Stimulated activated CD4-positive, alpha-beta T cell treated with anti-CD3 and anti-CD28 coated beads, TNF-alpha, amount 100 ng/mL, for 48 hours (primary cell): Measurements from ENCODE around the gene SEC23IP.
"Not testable (repeated sequence)": the region's sequence is repeated elsewhere in the genome, so short reads cannot be mapped to it uniquely, and the experiment has no call there.

ENCODE experiments used
- DNase-seq, 3 donors: peaks; one replicate each; pipeline ENCODE4 v3.0.0-alpha.2; 2020; ENCODE audit warnings: low read depth in 3 of 3

SEC23IP gene

DNA sequence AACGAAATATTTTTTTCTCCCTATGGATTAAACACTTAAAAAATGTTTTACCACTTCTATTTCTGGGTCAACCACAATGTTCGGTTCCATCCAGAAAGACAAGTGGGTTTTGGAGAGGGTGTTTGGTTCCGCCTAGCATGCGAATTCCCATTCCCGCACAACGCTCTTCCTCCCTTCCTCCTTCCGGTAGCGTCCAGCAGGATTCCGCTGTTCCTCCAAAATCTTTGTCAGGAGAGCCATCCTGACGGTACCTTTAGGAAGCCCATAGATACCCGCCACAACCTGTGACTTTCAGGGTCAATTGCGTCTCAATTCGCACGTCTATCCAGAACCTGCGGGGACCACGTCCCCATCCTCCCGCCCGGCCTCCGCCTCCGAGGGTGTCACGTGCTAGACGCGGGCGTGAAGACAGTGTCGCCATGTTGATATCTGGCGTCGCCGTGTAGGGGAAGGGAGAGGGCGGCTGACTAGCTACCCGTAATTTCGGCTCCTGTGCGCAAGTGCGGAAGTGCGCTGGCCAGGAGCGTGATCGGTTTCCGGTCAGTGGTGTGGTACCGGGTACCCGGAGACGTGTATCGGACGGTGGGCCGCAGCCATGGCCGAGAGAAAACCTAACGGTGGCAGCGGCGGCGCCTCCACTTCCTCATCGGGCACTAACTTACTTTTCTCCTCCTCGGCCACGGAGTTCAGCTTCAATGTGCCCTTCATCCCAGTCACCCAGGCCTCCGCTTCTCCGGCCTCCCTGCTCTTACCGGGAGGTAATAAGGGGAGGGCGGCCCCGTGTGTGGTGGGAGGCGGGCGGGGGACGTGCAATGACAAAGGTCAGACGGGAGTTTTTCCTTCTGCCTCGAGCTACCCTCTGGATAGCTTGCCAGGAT, at the start of gene SEC23IP:
SEC23IP (plus strand) TSS at position 543 of the 878 bp plus-strand sequence; CDS start at position 596, 53 bp downstream.
- DNase-seq = peak; percentile 86 to 90 (median 90)

GRCh38 chr10:119845656-119846055, 46.9 kb upstream of the SEC23IP start:
- no peak for DNase-seq

- no peak for DNase-seq
These were observed 43.3 kb upstream of the SEC23IP start for GRCh38 chr10:119849031-119849789.

DNA sequence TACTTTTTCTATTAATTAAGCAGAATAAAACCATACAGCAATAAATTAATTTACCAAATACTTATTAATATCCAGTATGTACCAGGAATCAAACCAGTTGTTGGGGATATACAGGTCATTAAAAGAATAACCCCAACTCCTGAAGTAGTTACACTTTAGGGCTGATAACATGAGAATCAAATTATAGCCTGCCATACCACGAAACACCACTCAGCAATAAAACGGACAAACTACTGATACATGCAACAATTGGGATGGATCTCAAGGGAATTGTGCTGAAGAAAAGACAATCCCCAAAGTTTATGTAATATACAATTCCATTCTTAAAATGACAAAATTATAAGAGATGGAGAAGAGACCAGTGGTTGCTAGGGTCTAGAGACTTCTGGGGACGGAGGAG, 42.6 kb upstream of the SEC23IP start:
- DNase-seq = no peak

GRCh38 chr10:119852277-119852676, 40.3 kb upstream of the SEC23IP start:
- DNase-seq = no peak

GRCh38 chr10:119852822-119853221, 39.7 kb upstream of the SEC23IP start:
- no peak for DNase-seq

- no peak for DNase-seq
These were observed 39.0 kb upstream of the SEC23IP start for GRCh38 chr10:119853574-119853973.

DNA sequence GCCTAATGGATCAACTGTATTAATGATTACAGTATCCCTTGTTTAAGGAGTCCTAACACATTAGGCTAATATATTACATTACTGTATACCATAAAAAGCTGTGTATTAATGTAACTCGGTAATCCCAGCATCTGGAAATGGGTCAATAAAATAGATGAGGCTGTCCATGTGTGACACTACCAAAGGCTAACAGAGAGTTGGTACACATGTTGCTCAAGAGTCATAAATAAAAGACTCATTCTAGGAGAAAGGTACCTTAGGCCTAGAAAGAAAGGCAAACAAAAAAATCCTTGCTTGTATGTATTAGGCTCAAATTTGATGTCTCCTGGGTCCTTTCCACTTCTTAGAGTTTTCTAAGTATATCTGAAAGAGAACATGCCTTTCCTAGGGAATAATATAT, 34.5 kb upstream of the SEC23IP start:
- DNase-seq = no peak

GRCh38 chr10:119859420-119860258, 32.9 kb upstream of the SEC23IP start:
- DNase-seq = no peak

DNA sequence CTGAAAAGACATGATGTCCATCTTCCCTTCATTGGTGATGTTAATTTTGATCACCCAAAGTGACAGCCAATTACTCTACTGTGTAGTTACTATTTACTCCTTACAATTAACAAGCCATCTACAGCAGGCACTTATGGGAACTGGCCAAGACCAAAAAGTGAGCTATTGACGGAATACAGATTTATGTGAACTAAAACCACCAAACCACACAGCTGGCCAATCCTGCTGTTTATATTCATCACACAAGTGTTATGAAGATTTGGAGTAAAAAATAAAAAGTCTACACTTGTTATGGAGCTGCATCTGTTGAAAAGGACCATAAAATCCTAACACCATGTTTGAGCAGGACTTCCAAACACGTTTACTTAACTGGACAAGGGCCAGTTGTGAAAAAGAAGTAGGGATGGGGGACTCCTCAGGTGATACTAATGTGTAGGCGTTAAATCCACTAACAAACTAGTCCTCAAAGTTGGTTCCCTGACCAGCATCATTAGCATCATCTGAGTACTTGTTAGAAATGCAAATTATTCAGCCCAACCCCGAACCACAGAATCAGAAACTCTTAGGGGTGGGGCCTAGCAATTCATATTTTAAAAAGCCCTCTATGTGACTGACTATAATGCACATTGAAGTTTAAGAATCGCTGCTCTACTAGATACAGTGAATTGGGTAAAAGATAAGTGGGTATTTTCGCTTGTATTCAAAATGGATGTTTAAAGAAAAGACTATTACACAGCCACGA, 31.5 kb upstream of the SEC23IP start:
- no peak for DNase-seq

GRCh38 chr10:119862524-119862923, 30.0 kb upstream of the SEC23IP start:
- no peak for DNase-seq

DNA sequence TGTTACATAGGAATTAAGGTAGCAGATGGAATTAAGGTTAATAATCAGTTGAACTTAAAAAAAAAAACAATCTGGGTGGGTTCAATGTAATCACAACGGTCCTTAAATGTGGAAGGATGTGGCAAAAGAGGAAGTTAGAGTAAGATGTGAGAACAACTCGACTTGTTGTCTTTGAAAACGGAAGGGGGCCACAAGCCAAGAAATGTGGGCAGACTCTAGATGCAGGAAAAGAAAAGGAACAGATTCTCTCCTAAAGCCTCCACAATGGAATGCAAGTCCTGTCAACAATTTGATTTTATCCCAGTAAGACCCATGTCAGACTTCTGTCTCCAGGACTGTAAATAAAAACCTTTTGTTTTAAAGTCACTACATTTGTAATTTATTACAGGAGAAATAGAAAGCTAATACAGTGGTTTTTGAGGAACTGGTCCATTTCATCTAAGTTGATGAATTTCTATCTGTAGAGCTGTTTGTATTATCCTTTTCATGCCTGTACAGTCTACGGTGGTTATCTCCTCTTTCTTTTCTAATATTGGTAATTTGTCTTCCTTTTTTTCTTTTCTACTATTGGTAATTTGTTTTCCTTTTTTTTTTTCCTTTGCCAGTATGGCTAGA, 28.5 kb upstream of the SEC23IP start:
- no peak for DNase-seq

- DNase-seq = no peak
These were observed 26.8 kb upstream of the SEC23IP start for GRCh38 chr10:119865699-119866240.

DNA sequence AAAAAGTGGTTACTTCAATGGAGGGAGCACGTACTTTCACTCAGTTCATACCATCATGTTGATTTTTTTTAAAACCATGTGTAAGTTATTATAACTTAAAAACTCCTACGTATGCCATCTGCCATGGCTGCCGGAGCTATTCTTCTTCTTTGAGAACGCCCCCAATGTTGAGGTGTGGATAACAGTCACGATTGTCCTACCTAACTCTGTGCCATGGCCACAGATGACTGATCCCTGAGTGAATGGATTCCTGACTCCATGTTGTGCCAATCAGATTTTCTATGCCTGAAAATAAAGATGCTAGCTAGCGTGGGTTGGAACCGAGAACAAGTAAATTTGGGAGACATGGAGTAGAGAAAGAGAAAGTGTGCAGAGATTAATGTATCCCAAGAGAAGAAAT, 25.2 kb upstream of the SEC23IP start:
- no peak for DNase-seq

DNA sequence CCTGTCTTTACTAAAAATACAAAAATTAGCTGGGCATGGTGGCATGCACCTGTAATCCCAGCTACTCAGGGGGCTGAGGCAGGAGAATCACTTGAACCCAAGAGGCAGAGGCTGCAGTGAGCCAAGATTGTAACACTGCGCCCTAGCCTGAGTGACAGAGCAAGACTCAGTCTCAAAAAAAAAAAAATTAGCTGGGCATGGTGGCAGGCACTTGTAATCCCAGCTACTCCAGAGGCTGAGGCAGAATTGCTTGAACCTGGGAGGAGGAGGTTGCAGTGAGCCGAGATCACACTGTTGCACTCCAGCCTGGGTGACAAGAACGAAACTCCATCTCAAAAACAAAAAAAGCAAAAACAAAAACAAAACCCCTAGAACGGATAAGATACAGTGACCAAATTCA, 23.1 kb upstream of the SEC23IP start:
- not testable (repeated sequence) for DNase-seq

- DNase-seq = peak; percentile 12 to 41 (median 34)
These were observed 20.5 kb upstream of the SEC23IP start for GRCh38 chr10:119871881-119872609.

GRCh38 chr10:119872610-119872859, 20.0 kb upstream of the SEC23IP start, which contains the start of gene MCMBP:
Gene MCMBP (minus strand): TSS chr10:119872843. CDS start chr10:119872584, 259 bp downstream.
- DNase-seq = no peak

DNA sequence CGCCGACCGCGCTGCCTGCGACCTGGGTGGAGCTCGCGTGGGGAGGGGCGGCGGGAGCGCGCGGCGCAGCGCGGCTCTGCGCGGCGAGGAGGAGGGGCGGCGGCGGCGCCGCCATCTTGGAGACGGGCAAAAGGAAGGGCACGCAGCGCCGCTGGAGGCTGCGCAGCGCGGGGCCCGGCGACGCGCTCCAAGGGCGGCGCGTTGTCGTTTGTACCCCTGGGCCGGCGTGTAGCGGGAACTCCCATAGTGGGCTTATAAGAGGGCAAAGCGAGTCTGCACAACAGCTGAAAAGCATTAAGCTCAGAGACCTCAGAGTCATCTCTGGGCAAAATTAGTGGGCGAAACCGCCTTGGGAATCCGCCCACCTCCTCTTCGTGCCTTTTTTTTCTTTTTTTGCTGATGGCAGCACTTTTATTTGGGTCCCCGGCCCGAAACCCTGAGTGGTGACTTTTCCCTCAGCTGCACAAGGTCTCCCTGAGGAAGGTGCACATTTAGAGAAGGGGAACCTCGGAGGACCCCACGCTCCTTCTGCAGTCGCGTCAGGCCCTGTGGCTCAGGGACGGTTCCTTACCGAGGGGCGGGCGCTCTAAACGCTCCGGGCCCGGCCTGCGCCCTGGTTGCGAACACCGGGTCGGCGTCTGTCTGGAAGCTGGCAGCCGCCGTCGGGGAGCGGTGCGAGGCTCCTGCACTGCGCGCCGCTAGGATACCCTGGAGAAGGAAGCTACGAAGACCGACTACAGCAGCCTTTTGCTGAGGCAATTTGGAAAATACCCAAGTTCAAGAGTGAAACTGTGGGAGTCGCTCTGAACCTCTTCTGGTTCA, 19.5 kb upstream of the SEC23IP start:
- DNase-seq = peak; percentile 72 to 84 (median 82)

DNA sequence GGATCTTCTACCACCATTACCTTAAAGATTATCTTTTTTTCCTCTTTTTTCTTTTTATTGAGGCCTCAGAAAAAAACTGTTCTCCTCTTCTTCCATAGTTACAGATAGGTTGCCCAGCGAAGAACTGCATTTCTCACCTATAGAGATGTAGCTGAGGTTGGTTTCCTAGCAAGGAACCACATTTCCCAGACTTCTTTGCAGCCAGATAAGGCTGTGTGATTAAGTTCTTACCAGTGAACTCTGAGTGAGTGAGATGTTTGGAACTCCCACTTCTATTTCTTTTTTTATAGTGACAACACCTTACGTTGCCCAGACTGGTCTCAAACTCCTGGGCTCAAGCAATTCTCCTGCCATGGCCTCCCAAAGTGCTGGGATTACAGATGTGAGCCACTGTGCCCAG, 14.0 kb upstream of the SEC23IP start:
- no peak for DNase-seq
